Naive thymus-derived CD4-positive, alpha-beta T cell (primary cell): ENCODE measurements around the gene CDKAL1. TPM values are rescaled to one million over a fixed set of nuclear protein-coding genes. Genes with fewer than 3 reads are reported as not detected.
"Not testable (repeated sequence)": the region's sequence is repeated elsewhere in the genome, so short reads cannot be mapped to it uniquely, and the experiment has no call there.

Experiments
- ATAC-seq: fragments of 150-1000 bp; cut with Tn5 transposase; 2 replicates; pipeline ENCODE4 v1.10.0; 2021; ENCODE audit warnings: mild to moderate bottlenecking, moderate library complexity
- CTCF ChIA-PET: fragments of 350-600 bp; sonication (Branson Sonifier 250); formaldehyde crosslinking; loops from one replicate; lab custom pipeline; 2021; ENCODE audit warnings: antibody characterized with exemption; lab: Charles Lee
- POLR2A ChIA-PET: fragments of 350-600 bp; sonication (Branson Sonifier 250); formaldehyde crosslinking; loops from one replicate; lab custom pipeline; 2021; ENCODE audit warnings: antibody characterized with exemption, inconsistent platforms; lab: Charles Lee
- DNase-seq, 9 donors: peaks; one replicate each; pipeline versions ENCODE4 v3.0.0 to v3.0.0-alpha.2; 2020 to 2022; ENCODE audit warnings: mixed read lengths in 1 of 9
- H3K27ac ChIP-seq: one replicate; pipeline ENCODE4 v1.7.0; 2013; ENCODE audit warnings: mild to moderate bottlenecking, low read depth, low read length, moderate library complexity
- H3K27me3 ChIP-seq, 2 donors: one replicate each; pipeline ENCODE4 v1.7.0; 2013; ENCODE audit warnings: low read length in 2 of 2, mild to moderate bottlenecking in 2 of 2, moderate library complexity in 2 of 2; ENCODE audit not compliant: control insufficient read depth in 2 of 2, insufficient read depth in 2 of 2
- H3K36me3 ChIP-seq, 3 experiments: 1 replicate in 2 of 3; 2 replicates in 1 of 3; pipeline ENCODE4 v1.7.0; 2013; ENCODE audit warnings: low read length in 3 of 3, mild to moderate bottlenecking in 3 of 3, moderate library complexity in 1 of 3; ENCODE audit not compliant: insufficient read depth in 3 of 3, control insufficient read depth in 2 of 3
- H3K4me1 ChIP-seq, 2 donors: one replicate each; pipeline ENCODE4 v1.7.0; 2013; ENCODE audit warnings: low read length in 2 of 2, mild to moderate bottlenecking in 2 of 2, moderate library complexity in 1 of 2; ENCODE audit not compliant: control insufficient read depth in 2 of 2, insufficient read depth in 2 of 2
- H3K4me3 ChIP-seq: 2 replicates; pipeline ENCODE4 v1.7.0; 2013; ENCODE audit warnings: mild to moderate bottlenecking, low read length
- H3K9me3 ChIP-seq, 3 experiments: 1 replicate in 2 of 3; 2 replicates in 1 of 3; pipeline ENCODE4 v1.7.0; 2013; ENCODE audit warnings: low read length in 3 of 3; ENCODE audit not compliant: control insufficient read depth in 2 of 3
- H3K27ac Mint-ChIP-seq, 9 donors: one replicate each; pipeline ENCODE4 v1.8.0; 2020 to 2022; ENCODE audit warnings: mixed read lengths in 9 of 9, mild to moderate bottlenecking in 8 of 9, moderate library complexity in 5 of 9, inconsistent platforms in 2 of 9
- H3K27me3 Mint-ChIP-seq, 5 donors: one replicate each; pipeline ENCODE4 v1.8.0; 2021 to 2022; ENCODE audit warnings: mixed read lengths in 5 of 5, mild to moderate bottlenecking in 1 of 5
- H3K36me3 Mint-ChIP-seq, 5 donors: one replicate each; pipeline ENCODE4 v1.8.0; 2020 to 2022; ENCODE audit warnings: mixed read lengths in 5 of 5, mild to moderate bottlenecking in 3 of 5, inconsistent platforms in 1 of 5
- H3K4me1 Mint-ChIP-seq, 7 donors: one replicate each; pipeline ENCODE4 v1.8.0; 2020 to 2022; ENCODE audit warnings: mixed read lengths in 7 of 7, mild to moderate bottlenecking in 3 of 7, inconsistent platforms in 1 of 7
- H3K4me3 Mint-ChIP-seq, 10 donors: one replicate each; pipeline ENCODE4 v1.8.0; 2020 to 2022; ENCODE audit warnings: mild to moderate bottlenecking in 10 of 10, mixed read lengths in 10 of 10, moderate library complexity in 6 of 10, inconsistent platforms in 2 of 10
- H3K9me3 Mint-ChIP-seq, 11 donors: one replicate each; pipeline ENCODE4 v1.8.0; 2020 to 2022; ENCODE audit warnings: mixed read lengths in 11 of 11, mild to moderate bottlenecking in 4 of 11, inconsistent platforms in 1 of 11, moderate library complexity in 1 of 11
- intact Hi-C, 2 donors: fragments of 100-400 bp; cut with micrococcal nuclease; formaldehyde crosslinking; loops; one replicate each; pipeline ENCODE4 v1.15.1; 2023
- polyA plus RNA-seq, 2 donors: library from polyadenylated mRNA; unstranded; fragments of 300-500 nt; fragmentation: Illumina TruSeq; gene quantifications; one replicate each; pipeline ENCODE4 v1.2.3, GENCODE V29; 2021
- total RNA-seq, 6 experiments: library from RNA in 5 of 6; stranded (reverse) in 5 of 6; gene quantifications; 1 replicate in 5 of 6; 2 replicates in 1 of 6; pipeline ENCODE4 v1.2.3 and lab custom pipeline; 2021 to 2026

CDKAL1 gene
- total and polyA plus RNA-seq, 7 experiments from 2014 or later = 23.6 to 35.8 (median 29.8) TPM

GRCh38 chr6:20719980-20720379, 185.7 kb downstream of the CDKAL1 start:
- H3K4me3 ChIP-seq = no peak overlapping the region
- no peak overlapping the region for H3K27ac ChIP-seq
- Mint-ChIP-seq H3K4me1 (peaks cover 0 to 31% (median 17%) of the 10 kb centered on the region in 7 donors), H3K27me3 (no peaks in the 10 kb centered on the region), H3K27ac (peak overlapping the region in 1 of 9 donors; percentile 20), H3K9me3 (peaks cover 0 to 3% (median 0%) of the 10 kb centered on the region in 11 donors), H3K36me3 (peaks cover 3 to 27% (median 19%) of the 10 kb centered on the region in 5 donors), H3K4me3 (no peak overlapping the region)
- no peak for ATAC-seq
- CTCF ChIA-PET = no interaction called here
- H3K4me1 ChIP-seq = peaks cover 3 to 5% of the 10 kb centered on the region in 2 donors
- peaks cover 0 to 9% (median 0%) of the 10 kb centered on the region in 3 experiments for H3K36me3 ChIP-seq
- no peaks in the 10 kb centered on the region for H3K9me3 ChIP-seq
- no peaks in the 10 kb centered on the region for H3K27me3 ChIP-seq
- no peak for DNase-seq
- POLR2A ChIA-PET = no interaction called here
- intact Hi-C loops = no loop called here

- peaks cover 0 to 34% (median 17%) of the 10 kb centered on the region in 7 donors for H3K4me1 Mint-ChIP-seq
- H3K27me3 Mint-ChIP-seq, ATAC-seq, H3K4me3 Mint-ChIP-seq, H3K27ac Mint-ChIP-seq, H3K4me3 ChIP-seq, intact Hi-C loops, POLR2A ChIA-PET, DNase-seq, H3K27ac ChIP-seq, H3K9me3 ChIP-seq, H3K36me3 ChIP-seq, CTCF ChIA-PET, H3K9me3 Mint-ChIP-seq, H3K4me1 ChIP-seq, H3K27me3 ChIP-seq: not testable (repeated sequence)
- H3K36me3 Mint-ChIP-seq = peaks cover 3 to 33% (median 23%) of the 10 kb centered on the region in 5 donors
Observed at GRCh38 chr6:20721121-20721520, 186.9 kb downstream of the CDKAL1 start.

- POLR2A ChIA-PET = no interaction called here
- DNase-seq = no peak
- ATAC-seq = no peak
- Histone ChIP-seq H3K36me3 (peaks cover 0 to 9% (median 0%) of the 10 kb centered on the region in 3 experiments), H3K4me1 (peaks cover 3 to 5% of the 10 kb centered on the region in 2 donors), H3K27ac (no peak overlapping the region), H3K4me3 (no peak overlapping the region), H3K27me3 (no peaks in the 10 kb centered on the region), H3K9me3 (no peaks in the 10 kb centered on the region)
- Mint-ChIP-seq H3K4me1 (peaks cover 0 to 44% (median 18%) of the 10 kb centered on the region in 7 donors), H3K36me3 (peaks cover 3 to 43% (median 32%) of the 10 kb centered on the region in 5 donors), H3K27ac (no peak overlapping the region), H3K4me3 (no peak overlapping the region), H3K9me3 (peaks cover 0 to 3% (median 0%) of the 10 kb centered on the region in 11 donors), H3K27me3 (no peaks in the 10 kb centered on the region)
- CTCF ChIA-PET = no interaction called here
- intact Hi-C loops = no loop called here
Observed at GRCh38 chr6:20722455-20722854, 188.2 kb downstream of the CDKAL1 start.

GRCh38 chr6:20723236-20723635, 189.0 kb downstream of the CDKAL1 start:
- Histone ChIP-seq H3K4me1 (peaks cover 3 to 5% of the 10 kb centered on the region in 2 donors), H3K36me3 (peaks cover 0 to 9% (median 0%) of the 10 kb centered on the region in 3 experiments), H3K9me3 (no peaks in the 10 kb centered on the region), H3K4me3 (no peak overlapping the region), H3K27me3 (no peaks in the 10 kb centered on the region), H3K27ac (no peak overlapping the region)
- ATAC-seq (no peak), DNase-seq (no peak)
- CTCF ChIA-PET = no interaction called here
- Mint-ChIP-seq H3K36me3 (peaks cover 3 to 44% (median 32%) of the 10 kb centered on the region in 5 donors), H3K27me3 (no peaks in the 10 kb centered on the region), H3K9me3 (peaks cover 0 to 3% (median 0%) of the 10 kb centered on the region in 11 donors), H3K4me3 (no peak overlapping the region), H3K27ac (no peak overlapping the region), H3K4me1 (peaks cover 0 to 38% (median 16%) of the 10 kb centered on the region in 7 donors)
- POLR2A ChIA-PET = no interaction called here
- intact Hi-C loops = no loop called here

- H3K27ac ChIP-seq = no peak overlapping the region
- no peak for ATAC-seq
- peaks cover 0 to 5% of the 10 kb centered on the region in 2 donors for H3K4me1 ChIP-seq
- H3K27me3 ChIP-seq = no peaks in the 10 kb centered on the region
- H3K4me3 ChIP-seq = no peak overlapping the region
- ChIA-PET POLR2A (interaction anchor here (0.8 kb wide), 1 partner anchor 1174 kb away, joined by 4 read pairs; no protein-coding TSS in a partner anchor), CTCF (no interaction called here)
- intact Hi-C loops = no loop called here
- peaks cover 0 to 9% (median 0%) of the 10 kb centered on the region in 3 experiments for H3K36me3 ChIP-seq
- H3K27ac Mint-ChIP-seq = no peak overlapping the region
- H3K9me3 ChIP-seq = no peaks in the 10 kb centered on the region
- H3K9me3 Mint-ChIP-seq = peaks cover 0 to 3% (median 0%) of the 10 kb centered on the region in 11 donors
- H3K36me3 Mint-ChIP-seq = peaks cover 3 to 43% (median 32%) of the 10 kb centered on the region in 5 donors
- H3K27me3 Mint-ChIP-seq = no peaks in the 10 kb centered on the region
- H3K4me1 Mint-ChIP-seq = peaks cover 0 to 26% (median 14%) of the 10 kb centered on the region in 7 donors
- H3K4me3 Mint-ChIP-seq = no peak overlapping the region
- no peak for DNase-seq
Observed at GRCh38 chr6:20724443-20725190, 190.4 kb downstream of the CDKAL1 start.

- H3K27me3 ChIP-seq, H3K4me3 Mint-ChIP-seq, H3K4me3 ChIP-seq, H3K9me3 ChIP-seq, H3K9me3 Mint-ChIP-seq, H3K27ac ChIP-seq, H3K36me3 ChIP-seq, H3K27ac Mint-ChIP-seq, intact Hi-C loops, DNase-seq, H3K4me1 ChIP-seq, ATAC-seq, CTCF ChIA-PET, H3K27me3 Mint-ChIP-seq: not testable (repeated sequence)
- Mint-ChIP-seq H3K36me3 (peaks cover 3 to 44% (median 36%) of the 10 kb centered on the region in 5 donors), H3K4me1 (peaks cover 2 to 22% (median 13%) of the 10 kb centered on the region in 7 donors)
- POLR2A ChIA-PET = interaction anchor here (0.8 kb wide), 1 partner anchor 1173 kb away, joined by 4 read pairs; no protein-coding TSS in a partner anchor
Observed at GRCh38 chr6:20725235-20725634, 191.0 kb downstream of the CDKAL1 start.
